Measurements from ENCODE around the gene OR52E5.

DNA sequence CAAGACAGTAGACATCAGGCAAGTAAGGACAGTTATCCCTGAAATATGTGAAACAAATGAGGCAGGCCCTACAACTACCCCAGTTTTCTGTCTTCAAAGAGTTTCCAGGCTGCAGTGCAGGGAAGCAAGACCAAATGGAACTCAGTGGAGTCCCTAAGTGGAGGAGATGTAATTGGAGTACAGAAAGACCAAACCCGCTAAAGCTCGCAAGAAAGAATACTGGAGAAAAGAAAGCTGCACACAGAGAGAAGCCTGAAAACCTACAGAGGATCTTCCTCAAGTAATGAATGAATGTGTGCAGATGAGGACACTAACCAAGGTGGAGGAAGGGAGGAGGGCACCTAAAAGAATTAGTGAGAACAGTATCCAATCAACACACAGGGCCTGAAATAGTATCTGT lies 47.7 kb downstream of the OR52E5 start:
- TF ChIP-seq, protein P1, sequence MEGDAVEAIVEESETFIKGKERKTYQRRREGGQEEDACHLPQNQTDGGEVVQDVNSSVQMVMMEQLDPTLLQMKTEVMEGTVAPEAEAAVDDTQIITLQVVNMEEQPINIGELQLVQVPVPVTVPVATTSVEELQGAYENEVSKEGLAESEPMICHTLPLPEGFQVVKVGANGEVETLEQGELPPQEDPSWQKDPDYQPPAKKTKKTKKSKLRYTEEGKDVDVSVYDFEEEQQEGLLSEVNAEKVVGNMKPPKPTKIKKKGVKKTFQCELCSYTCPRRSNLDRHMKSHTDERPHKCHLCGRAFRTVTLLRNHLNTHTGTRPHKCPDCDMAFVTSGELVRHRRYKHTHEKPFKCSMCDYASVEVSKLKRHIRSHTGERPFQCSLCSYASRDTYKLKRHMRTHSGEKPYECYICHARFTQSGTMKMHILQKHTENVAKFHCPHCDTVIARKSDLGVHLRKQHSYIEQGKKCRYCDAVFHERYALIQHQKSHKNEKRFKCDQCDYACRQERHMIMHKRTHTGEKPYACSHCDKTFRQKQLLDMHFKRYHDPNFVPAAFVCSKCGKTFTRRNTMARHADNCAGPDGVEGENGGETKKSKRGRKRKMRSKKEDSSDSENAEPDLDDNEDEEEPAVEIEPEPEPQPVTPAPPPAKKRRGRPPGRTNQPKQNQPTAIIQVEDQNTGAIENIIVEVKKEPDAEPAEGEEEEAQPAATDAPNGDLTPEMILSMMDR (IDR thresholded peaks at IDR 0.05): no peak
- TF ChIP-seq POLR2A (IDR thresholded peaks at IDR 0.05): no peak
